Measurements from ENCODE around the gene PTEN. TPM values are rescaled to one million over a fixed set of nuclear protein-coding genes. Genes with fewer than 3 reads are reported as not detected.
A peak's percentile ranks its signal among the peaks of the same experiment; 100 is the strongest.
"Not testable (repeated sequence)": the region's sequence is repeated elsewhere in the genome, so short reads cannot be mapped to it uniquely, and the experiment has no call there.

PTEN gene
- total RNA-seq, 8 experiments from 2014 or later = 33.5 to 103 (median 60.9) TPM

DNA sequence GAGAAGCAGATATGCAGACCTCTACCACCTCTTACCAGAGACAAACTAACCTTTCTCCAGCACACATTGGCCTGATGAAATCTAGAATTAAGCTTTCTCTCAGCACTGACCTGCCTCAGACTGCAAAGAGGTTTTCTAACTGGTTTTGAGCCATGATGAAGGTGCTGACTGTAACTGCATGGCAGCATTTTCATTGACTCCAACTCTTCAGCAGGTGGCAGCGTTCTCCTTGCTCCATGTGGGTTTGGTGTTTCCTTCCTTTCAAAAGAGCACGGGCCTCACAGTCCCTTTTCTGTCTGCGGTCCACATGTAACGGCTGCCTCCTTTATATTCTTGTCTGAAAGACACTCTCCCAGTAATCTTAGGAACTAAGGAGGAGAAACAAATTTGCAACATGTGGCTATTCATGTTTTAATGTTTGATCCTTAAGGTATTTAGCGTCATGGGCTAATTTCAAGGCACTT lies 12.7 kb upstream of the PTEN start:
- H3K27ac ChIP-seq = no peak overlapping the region
- H3K4me3 ChIP-seq = no peak overlapping the region
- peak; percentile 79 to 96 (median 88) for ATAC-seq (replicated peaks in 6 of 8)
- in situ Hi-C loops (cut with MboI; ENCODE audit: low pct_unique_long_range_greater_than_20kb in 2 of 9, low sequenced_read_pairs in 9 of 9, unreplicated experiment in 9 of 9) = loop anchor here in 4 of 9 experiments (25.0 kb wide), 3 partner anchors 537 to 712 kb away; no protein-coding TSS in a partner anchor
- no peaks in the 10 kb centered on the region for H3K4me1 ChIP-seq (replicated peaks in 1 of 2)
- WGBS, 10 experiments = 12 to 43% (median 36%) methylated on average over 1 to 5 of the region's 5 CpGs

- ATAC-seq (replicated peaks in 6 of 8) = no peak
- in situ Hi-C loops (cut with MboI; ENCODE audit: low pct_unique_long_range_greater_than_20kb in 2 of 9, low sequenced_read_pairs in 9 of 9, unreplicated experiment in 9 of 9) = loop anchor here in 4 of 9 experiments (25.0 kb wide), 3 partner anchors 535 to 710 kb away; no protein-coding TSS in a partner anchor
- H3K4me1 ChIP-seq (replicated peaks in 1 of 2) = no peaks in the 10 kb centered on the region
- H3K27ac ChIP-seq = no peak overlapping the region
- WGBS, 10 experiments = 40 to 100% (median 71%) methylated on average over 1 of the region's 1 CpG; no CpG with 5 or more reads in 2 of the 10 experiments
- H3K4me3 ChIP-seq = no peak overlapping the region
These were observed 11.3 kb upstream of the PTEN start for GRCh38 chr10:87852089-87852488.

GRCh38 chr10:87855247-87855646 lies 8.2 kb upstream of the PTEN start:
- not testable (repeated sequence) for H3K4me3 ChIP-seq; H3K4me1 ChIP-seq (replicated peaks in 1 of 2); H3K27ac ChIP-seq; ATAC-seq (replicated peaks in 6 of 8)
- in situ Hi-C loops (cut with MboI; ENCODE audit: low pct_unique_long_range_greater_than_20kb in 2 of 9, low sequenced_read_pairs in 9 of 9, unreplicated experiment in 9 of 9) = loop anchor here in 4 of 9 experiments (25.0 kb wide), 3 partner anchors 532 to 707 kb away; no protein-coding TSS in a partner anchor
- WGBS, 10 experiments = 67 to 100% (median 97%) methylated on average over 1 to 2 of the region's 5 CpGs; no CpG with 5 or more reads in 4 of the 10 experiments

DNA sequence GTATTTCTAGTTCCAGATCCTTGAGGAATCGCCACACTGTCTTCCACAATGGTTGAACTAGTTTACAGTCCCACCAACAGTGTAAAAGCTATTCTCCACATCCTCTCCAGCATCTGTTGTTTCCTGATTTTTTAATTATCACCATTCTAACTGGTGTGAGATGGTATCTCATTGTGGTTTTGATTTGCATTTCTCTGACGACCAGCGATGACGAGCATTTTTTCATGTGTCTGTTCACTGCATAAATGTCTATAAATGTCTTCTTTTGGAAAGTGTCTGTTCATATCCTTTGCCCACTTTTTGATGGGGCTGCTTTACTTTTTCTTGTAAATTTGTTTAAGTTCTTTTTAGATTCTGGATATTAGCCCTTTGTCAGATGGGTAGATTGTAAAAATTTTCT lies 7.8 kb upstream of the PTEN start:
- 50 to 100% (median 89%) methylated on average over 1 to 4 of the region's 4 CpGs; no CpG with 5 or more reads in 5 of the 10 experiments for WGBS, 10 experiments
- H3K4me3 ChIP-seq; H3K4me1 ChIP-seq (replicated peaks in 1 of 2); H3K27ac ChIP-seq; ATAC-seq (replicated peaks in 6 of 8): not testable (repeated sequence)
- in situ Hi-C loops (cut with MboI; ENCODE audit: low pct_unique_long_range_greater_than_20kb in 2 of 9, low sequenced_read_pairs in 9 of 9, unreplicated experiment in 9 of 9) = loop anchor here in 4 of 9 experiments (25.0 kb wide), 3 partner anchors 532 to 707 kb away; no protein-coding TSS in a partner anchor

- ATAC-seq (replicated peaks in 6 of 8) = no peak
- Histone ChIP-seq H3K4me3 (no peak overlapping the region), H3K4me1 (replicated peaks in 1 of 2) (peaks cover 0 to 5% of the 10 kb centered on the region in 2 donors), H3K27ac (no peak overlapping the region)
- 10 to 100% (median 75%) methylated on average over 1 to 3 of the region's 3 CpGs; no CpG with 5 or more reads in 3 of the 10 experiments for WGBS, 10 experiments
- in situ Hi-C loops (cut with MboI; ENCODE audit: low pct_unique_long_range_greater_than_20kb in 2 of 9, low sequenced_read_pairs in 9 of 9, unreplicated experiment in 9 of 9) = loop anchor here in 4 of 9 experiments (25.0 kb wide), 3 partner anchors 527 to 702 kb away; no protein-coding TSS in a partner anchor
These were observed 3.1 kb upstream of the PTEN start for GRCh38 chr10:87860156-87860795.

DNA sequence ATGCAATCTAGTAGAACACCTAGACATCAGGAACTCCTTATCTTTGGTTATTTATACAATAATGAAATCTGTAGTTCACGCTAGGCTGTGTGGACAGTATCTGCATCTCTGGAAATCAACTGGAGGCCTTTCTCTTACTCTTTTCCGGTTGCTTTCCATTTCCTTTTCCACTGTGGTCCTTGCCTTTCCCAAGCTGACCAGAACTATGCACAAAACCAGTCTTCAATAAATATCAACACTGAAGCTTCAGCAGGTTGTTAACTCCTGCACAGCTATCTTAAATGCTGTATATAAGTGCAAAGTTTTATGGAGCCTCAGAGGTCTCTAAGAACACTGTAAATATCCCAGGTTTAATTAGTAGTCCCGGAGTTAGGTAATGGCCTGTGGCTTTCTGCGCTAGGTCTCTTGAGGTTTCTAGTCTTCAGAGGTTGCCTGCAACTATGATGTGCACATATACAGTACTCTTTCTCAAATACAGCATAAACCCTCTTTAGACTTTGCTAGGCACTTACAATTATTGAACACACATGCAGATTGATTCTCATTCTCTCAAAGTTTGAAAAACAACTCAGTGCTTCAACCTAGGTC lies 2.5 kb upstream of the PTEN start:
- Histone ChIP-seq H3K4me3 (no peak overlapping the region), H3K4me1 (replicated peaks in 1 of 2) (peaks cover 0 to 5% of the 10 kb centered on the region in 2 donors), H3K27ac (no peak overlapping the region)
- WGBS, 10 experiments = 54 to 100% (median 96%) methylated on average over 1 to 4 of the region's 4 CpGs; no CpG with 5 or more reads in 1 of the 10 experiments
- no peak for ATAC-seq (replicated peaks in 6 of 8)
- in situ Hi-C loops (cut with MboI; ENCODE audit: low pct_unique_long_range_greater_than_20kb in 2 of 9, low sequenced_read_pairs in 9 of 9, unreplicated experiment in 9 of 9) = loop anchor here in 4 of 9 experiments (25.0 kb wide), 3 partner anchors 526 to 701 kb away; no protein-coding TSS in a partner anchor

DNA sequence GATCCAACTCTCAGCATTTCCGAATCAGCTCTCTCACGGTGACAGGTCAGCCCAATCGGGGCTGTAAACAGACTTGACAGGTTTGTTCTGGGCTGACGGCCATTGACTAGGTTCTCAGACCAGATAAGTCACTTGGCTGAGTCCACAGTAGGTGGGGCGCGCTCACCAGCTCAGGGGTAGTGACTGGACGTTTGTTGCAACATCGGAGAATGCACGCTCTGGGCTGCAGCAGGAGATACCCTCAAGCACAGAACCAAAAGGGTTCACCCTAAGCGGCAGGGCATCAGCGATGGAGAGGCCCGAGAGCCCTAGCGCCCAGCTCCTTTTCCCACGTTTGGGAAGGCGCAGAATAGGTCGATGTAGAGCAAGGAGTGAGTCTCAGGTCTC lies 1.9 kb upstream of the PTEN start:
- in situ Hi-C loops (cut with MboI; ENCODE audit: low pct_unique_long_range_greater_than_20kb in 2 of 9, low sequenced_read_pairs in 9 of 9, unreplicated experiment in 9 of 9) = loop anchor here in 4 of 9 experiments (25.0 kb wide), 3 partner anchors 526 to 701 kb away; no protein-coding TSS in a partner anchor
- Histone ChIP-seq H3K4me3 (peak overlapping the region; percentile 79 to 95 (median 90)), H3K27ac (no peak overlapping the region), H3K4me1 (replicated peaks in 1 of 2) (peaks cover 0 to 5% of the 10 kb centered on the region in 2 donors)
- ATAC-seq (replicated peaks in 6 of 8) = peak in 2 of 8 experiments; percentile 1 to 10
- 0 to 79% (median 19%) methylated on average over 1 to 12 of the region's 16 CpGs; no CpG with 5 or more reads in 3 of the 10 experiments for WGBS, 10 experiments

DNA sequence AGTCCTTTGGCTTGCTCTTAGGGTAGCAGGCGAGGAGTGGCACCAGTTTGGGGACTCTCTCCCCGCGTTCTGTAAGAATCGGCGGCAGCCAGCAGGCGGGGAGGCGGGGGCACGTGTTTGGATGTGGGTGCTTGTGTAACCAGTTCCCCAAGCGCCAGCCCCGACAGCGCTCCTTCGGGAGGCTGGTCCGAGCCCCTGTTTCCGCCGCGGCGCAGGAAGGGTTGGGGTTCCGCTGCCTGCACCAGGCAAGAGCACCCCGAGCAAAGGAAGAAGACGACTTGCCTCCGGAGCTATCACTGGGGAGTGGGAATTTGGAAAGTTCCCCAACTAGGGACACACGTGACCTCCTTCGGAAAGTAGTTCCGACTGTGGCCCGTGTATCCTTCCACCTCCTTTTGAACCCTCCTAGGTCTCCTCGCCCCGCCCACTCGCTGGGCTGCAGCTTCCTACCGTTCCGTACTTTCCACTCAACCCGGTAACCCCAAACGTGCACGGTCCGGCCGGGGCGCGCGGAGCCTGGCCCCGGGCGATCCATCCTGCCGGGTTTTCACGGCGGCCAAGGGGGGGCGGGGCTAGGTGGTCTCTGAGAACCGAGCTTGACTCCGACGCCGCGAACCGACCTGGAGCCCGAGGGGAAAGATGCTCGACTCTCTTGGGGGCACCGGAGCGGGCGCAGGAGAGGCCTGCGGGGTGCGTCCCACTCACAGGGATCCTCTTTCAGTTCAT lies 1.3 kb upstream of the PTEN start:
- in situ Hi-C loops (cut with MboI; ENCODE audit: low pct_unique_long_range_greater_than_20kb in 2 of 9, low sequenced_read_pairs in 9 of 9, unreplicated experiment in 9 of 9) = loop anchor here in 4 of 9 experiments (25.0 kb wide), 3 partner anchors 525 to 700 kb away; no protein-coding TSS in a partner anchor
- Histone ChIP-seq H3K4me3 (peak overlapping the region; percentile 79 to 95 (median 90)), H3K4me1 (replicated peaks in 1 of 2) (peaks cover 0 to 5% of the 10 kb centered on the region in 2 donors), H3K27ac (peak overlapping the region; percentile 86 to 95)
- ATAC-seq (replicated peaks in 6 of 8) = peak; percentile 51 to 65 (median 54)
- WGBS, 10 experiments = 0 to 4% (median 1%) methylated on average over 1 to 18 of the region's 57 CpGs; no CpG with 5 or more reads in 7 of the 10 experiments

GRCh38 chr10:87862679-87863052 lies 759 bp upstream of the PTEN start:
- peaks cover 0 to 5% of the 10 kb centered on the region in 2 donors for H3K4me1 ChIP-seq (replicated peaks in 1 of 2)
- peak overlapping the region; percentile 79 to 95 (median 90) for H3K4me3 ChIP-seq
- peak overlapping the region; percentile 86 to 95 for H3K27ac ChIP-seq
- WGBS, 10 experiments = 0 to 20% (median 0%) methylated on average over 1 to 11 of the region's 21 CpGs; no CpG with 5 or more reads in 2 of the 10 experiments
- in situ Hi-C loops (cut with MboI; ENCODE audit: low pct_unique_long_range_greater_than_20kb in 2 of 9, low sequenced_read_pairs in 9 of 9, unreplicated experiment in 9 of 9) = loop anchor here in 4 of 9 experiments (25.0 kb wide), 3 partner anchors 525 to 700 kb away; no protein-coding TSS in a partner anchor
- ATAC-seq (replicated peaks in 6 of 8) = peak; percentile 0 to 8 (median 2)

GRCh38 chr10:87863951-87864495 lies 598 bp downstream of the PTEN start:
- Histone ChIP-seq H3K4me3 (peak overlapping the region; percentile 79 to 95 (median 90)), H3K27ac (peak overlapping the region; percentile 86 to 95)
- WGBS, 10 experiments = 0 to 2% (median 0%) methylated on average over 1 to 7 of the region's 47 CpGs; no CpG with 5 or more reads in 7 of the 10 experiments
- not testable (repeated sequence) for H3K4me1 ChIP-seq (replicated peaks in 1 of 2)
- ATAC-seq (replicated peaks in 6 of 8) = peak in 4 of 8 experiments; percentile 11 to 18 (median 14)
- in situ Hi-C loops (cut with MboI; ENCODE audit: low pct_unique_long_range_greater_than_20kb in 2 of 9, low sequenced_read_pairs in 9 of 9, unreplicated experiment in 9 of 9) = loop anchor here in 4 of 9 experiments (25.0 kb wide), 3 partner anchors 523 to 698 kb away; no protein-coding TSS in a partner anchor

- in situ Hi-C loops (cut with MboI; ENCODE audit: low pct_unique_long_range_greater_than_20kb in 2 of 9, low sequenced_read_pairs in 9 of 9, unreplicated experiment in 9 of 9) = loop anchor here in 4 of 9 experiments (25.0 kb wide), 3 partner anchors 523 to 698 kb away; no protein-coding TSS in a partner anchor
- H3K4me1 ChIP-seq (replicated peaks in 1 of 2) = peaks cover 10 to 15% of the 10 kb centered on the region in 2 donors
- no peak for ATAC-seq (replicated peaks in 6 of 8)
- peak overlapping the region; percentile 79 to 95 (median 90) for H3K4me3 ChIP-seq
- peak overlapping the region; percentile 74 to 95 for H3K27ac ChIP-seq
- 0 to 4% (median 2%) methylated on average over 1 to 16 of the region's 16 CpGs for WGBS, 10 experiments
These were observed 1.2 kb downstream of the PTEN start for GRCh38 chr10:87864496-87865059.

All from motor neuron (in vitro differentiated cells).